Keratinocyte (primary cell): ENCODE data around the gene UXS1. TPM values are rescaled to one million over a fixed set of nuclear protein-coding genes. Genes with fewer than 3 reads are reported as not detected.

Experiments used
- DNase-seq: peaks from one replicate; pipeline ENCODE4 v3.0.0-alpha.2; 2011; ENCODE audit warnings: low read depth, missing footprints, low spot score
- FAIRE-seq: peaks from 2 replicates; lab custom pipeline; 2011; peaks lifted over from hg19 to GRCh38; lab: Jason Lieb, UNC
- H2AFZ ChIP-seq: 2 replicates; pipeline ENCODE4 v1.6.0; 2012; ENCODE audit warnings: low read length, control low read depth, inconsistent platforms; ENCODE audit not compliant: control insufficient read depth
- H3K27ac ChIP-seq: 2 replicates; pipeline ENCODE4 v1.5.1; 2011; ENCODE audit warnings: low read length; ENCODE audit not compliant: control insufficient read depth, insufficient read depth
- H3K27me3 ChIP-seq: 3 replicates; pipeline ENCODE4 v1.6.0; 2011; ENCODE audit warnings: low read length; ENCODE audit not compliant: control insufficient read depth, insufficient read depth; ENCODE audit errors: extremely low read depth
- H3K36me3 ChIP-seq, 2 experiments: 2 replicates in 1 of 2; 3 replicates in 1 of 2; pipeline ENCODE4 v1.5.1; 2011; ENCODE audit warnings: low read length in 2 of 2, mild to moderate bottlenecking in 1 of 2; ENCODE audit not compliant: control insufficient read depth in 2 of 2, insufficient read depth in 2 of 2; ENCODE audit errors: extremely low read depth in 1 of 2
- H3K4me1 ChIP-seq: 3 replicates; pipeline ENCODE4 v1.5.1; 2011; ENCODE audit warnings: low read length; ENCODE audit not compliant: control insufficient read depth, insufficient read depth; ENCODE audit errors: extremely low read depth
- H3K4me2 ChIP-seq: 3 replicates; pipeline ENCODE4 v1.6.0; 2011; ENCODE audit warnings: low read depth, low read length; ENCODE audit not compliant: control insufficient read depth, insufficient read depth; ENCODE audit errors: extremely low read depth
- H3K4me3 ChIP-seq, 3 experiments: fragments of 200-600 bp in 1 of 3; sonication (generic) in 1 of 3; 2 replicates in 2 of 3; 3 replicates in 1 of 3; pipeline ENCODE4 v1.5.1; 2011 to 2016; ENCODE audit warnings: low read length in 3 of 3, mild to moderate bottlenecking in 3 of 3, control low read depth in 2 of 3, inconsistent platforms in 1 of 3, low read depth in 1 of 3, mixed read lengths in 1 of 3, mixed run types in 1 of 3, moderate library complexity in 1 of 3; ENCODE audit not compliant: control insufficient read depth in 2 of 3, insufficient read depth in 2 of 3; ENCODE audit errors: extremely low read depth in 1 of 3
- H3K79me2 ChIP-seq: 2 replicates; pipeline ENCODE4 v1.6.0; 2012; ENCODE audit warnings: low read length; ENCODE audit not compliant: control insufficient read depth, insufficient read depth
- H3K9ac ChIP-seq: 3 replicates; pipeline ENCODE4 v1.6.0; 2011; ENCODE audit warnings: low read length; ENCODE audit not compliant: control insufficient read depth, insufficient read depth; ENCODE audit errors: extremely low read depth
- H3K9me1 ChIP-seq: 3 replicates; pipeline ENCODE4 v1.6.0; 2011; ENCODE audit warnings: low read length; ENCODE audit not compliant: control insufficient read depth, insufficient read depth; ENCODE audit errors: extremely low read depth
- H3K9me3 ChIP-seq: 2 replicates; pipeline ENCODE4 v1.5.1; 2012; ENCODE audit warnings: low read depth, low read length; ENCODE audit not compliant: control insufficient read depth
- H4K20me1 ChIP-seq: 3 replicates; pipeline ENCODE4 v1.6.0; 2011; ENCODE audit warnings: low read length; ENCODE audit not compliant: control insufficient read depth, insufficient read depth; ENCODE audit errors: extremely low read depth
- EZH2 ChIP-seq: IDR thresholded peaks from one replicate; pipeline ENCODE4 v1.6.1; 2012; ENCODE audit warnings: inconsistent platforms, mild to moderate bottlenecking, low read length, moderate library complexity
- dilution Hi-C: fragments of 300-500 bp; cut with MboI; formaldehyde crosslinking; loops from one replicate; pipeline ENCODE4 v1.7.0; 2020; ENCODE audit warnings: low sequenced_read_pairs; ENCODE audit not compliant: extremely low pct_ligation_motif_present
- polyA plus RNA-seq, 5 experiments: library from polyadenylated mRNA; depleted of rRNA in 3 of 5; stranded (reverse) in 3 of 5; stranded (forward) in 1 of 5; unstranded in 1 of 5; fragments of >200 nt; gene quantifications; 1 replicate in 1 of 5; 2 replicates in 3 of 5; 3 replicates in 1 of 5; pipeline versions ENCODE4 v1.2.1 to v1.2.3, GENCODE V29; 2011 to 2012; ENCODE audit warnings: missing spikeins in 2 of 5, low read depth in 1 of 5, low replicate concordance in 1 of 5
- TF ChIP-seq, protein P1 (sequence below), 3 experiments: IDR thresholded peaks in 1 of 3; conservative IDR thresholded peaks in 1 of 3; optimal IDR thresholded peaks in 1 of 3; 2 replicates in 2 of 3; 3 replicates in 1 of 3; pipeline versions ENCODE3 to v1.5.1; 2011; ENCODE audit warnings: low read length in 3 of 3, mild to moderate bottlenecking in 3 of 3, moderate library complexity in 2 of 3, control low read depth in 1 of 3, inconsistent platforms in 1 of 3; ENCODE audit not compliant: insufficient read depth in 2 of 3; ENCODE audit errors: extremely low read depth in 1 of 3

UXS1 gene
- polyA plus RNA-seq, 1 donor (not counting 4 experiments of a cell fraction or from before 2014, with no cell fraction given), result 43.5 TPM

DNA sequence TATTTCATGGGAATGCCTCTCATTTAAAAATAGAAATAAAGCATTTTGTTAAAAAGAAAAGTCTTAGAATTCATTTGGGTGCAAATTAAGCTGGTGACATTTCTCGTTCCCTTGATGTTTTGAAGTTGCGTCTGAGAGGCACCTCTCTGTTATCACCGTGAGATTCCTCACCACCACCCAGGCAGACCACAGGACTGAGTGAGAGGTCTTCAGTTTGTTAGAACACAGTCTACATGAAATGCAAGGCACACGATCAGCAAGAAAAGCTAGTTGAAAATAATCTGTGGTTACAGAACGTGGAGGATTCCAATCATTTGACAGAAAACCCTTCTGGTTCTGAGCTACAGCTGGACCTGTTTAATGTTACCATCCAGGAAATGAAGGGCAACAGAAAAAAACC is 116.0 kb downstream of the UXS1 start:
- Histone ChIP-seq H3K79me2 (no peaks in the 10 kb centered on the region), H3K27ac (no peak overlapping the region), H3K27me3 (no peaks in the 10 kb centered on the region), H3K4me3 (no peak overlapping the region), H4K20me1 (no peaks in the 10 kb centered on the region), H2AFZ (no peak overlapping the region), H3K9me1 (no peaks in the 10 kb centered on the region), H3K4me1 (no peaks in the 10 kb centered on the region), H3K36me3 (no peaks in the 10 kb centered on the region), H3K9me3 (no peaks in the 10 kb centered on the region), H3K4me2 (no peak overlapping the region), H3K9ac (no peak overlapping the region)
- TF ChIP-seq, protein P1, sequence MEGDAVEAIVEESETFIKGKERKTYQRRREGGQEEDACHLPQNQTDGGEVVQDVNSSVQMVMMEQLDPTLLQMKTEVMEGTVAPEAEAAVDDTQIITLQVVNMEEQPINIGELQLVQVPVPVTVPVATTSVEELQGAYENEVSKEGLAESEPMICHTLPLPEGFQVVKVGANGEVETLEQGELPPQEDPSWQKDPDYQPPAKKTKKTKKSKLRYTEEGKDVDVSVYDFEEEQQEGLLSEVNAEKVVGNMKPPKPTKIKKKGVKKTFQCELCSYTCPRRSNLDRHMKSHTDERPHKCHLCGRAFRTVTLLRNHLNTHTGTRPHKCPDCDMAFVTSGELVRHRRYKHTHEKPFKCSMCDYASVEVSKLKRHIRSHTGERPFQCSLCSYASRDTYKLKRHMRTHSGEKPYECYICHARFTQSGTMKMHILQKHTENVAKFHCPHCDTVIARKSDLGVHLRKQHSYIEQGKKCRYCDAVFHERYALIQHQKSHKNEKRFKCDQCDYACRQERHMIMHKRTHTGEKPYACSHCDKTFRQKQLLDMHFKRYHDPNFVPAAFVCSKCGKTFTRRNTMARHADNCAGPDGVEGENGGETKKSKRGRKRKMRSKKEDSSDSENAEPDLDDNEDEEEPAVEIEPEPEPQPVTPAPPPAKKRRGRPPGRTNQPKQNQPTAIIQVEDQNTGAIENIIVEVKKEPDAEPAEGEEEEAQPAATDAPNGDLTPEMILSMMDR (optimal IDR thresholded peaks at IDR 0.05 in 1 of 3, IDR thresholded peaks at IDR 0.05 in 1 of 3, conservative IDR thresholded peaks at IDR 0.05 in 1 of 3; ENCODE audit: extremely low read depth in 1 of 3, insufficient read depth in 2 of 3, low read length in 3 of 3), result no peak
- no peak for TF ChIP-seq EZH2
- dilution Hi-C loops, result no loop called here
- no peak for DNase-seq
- FAIRE-seq, result no peak

DNA sequence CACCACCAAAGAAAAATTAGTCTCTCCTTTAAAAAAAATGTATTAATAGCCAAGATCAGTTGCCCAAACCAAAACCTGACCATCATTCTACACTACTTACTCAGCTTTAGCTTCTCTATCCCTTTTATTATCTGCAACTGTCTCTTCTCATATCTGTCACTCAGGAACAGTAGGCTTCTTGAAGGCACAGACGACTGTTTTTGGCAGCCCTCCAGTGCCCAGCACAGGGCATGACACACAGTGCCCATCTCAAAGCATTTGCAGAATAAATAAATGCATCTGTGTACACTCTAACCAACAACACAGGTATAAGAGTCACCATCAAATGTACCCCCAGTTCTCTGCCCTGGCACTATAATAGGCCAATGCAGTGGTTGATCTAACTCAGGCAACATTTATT is 117.2 kb downstream of the UXS1 start:
- no peaks in the 10 kb centered on the region for H4K20me1 ChIP-seq

More for the DNA sequence above, 117.2 kb downstream of the UXS1 start:
- dilution Hi-C loops, result no loop called here
- H3K4me2 ChIP-seq, result no peak overlapping the region
- H3K27ac ChIP-seq, result no peak overlapping the region
- no peak overlapping the region for H2AFZ ChIP-seq
- no peaks in the 10 kb centered on the region for H3K9me1 ChIP-seq
- no peaks in the 10 kb centered on the region for H3K4me1 ChIP-seq
- FAIRE-seq (no peak), DNase-seq (no peak)
- H3K36me3 ChIP-seq, result no peaks in the 10 kb centered on the region
- no peaks in the 10 kb centered on the region for H3K79me2 ChIP-seq
- no peak overlapping the region for H3K9ac ChIP-seq
- no peak overlapping the region for H3K4me3 ChIP-seq
- TF ChIP-seq EZH2, result no peak
- TF ChIP-seq, protein P1 (optimal IDR thresholded peaks at IDR 0.05 in 1 of 3, IDR thresholded peaks at IDR 0.05 in 1 of 3, conservative IDR thresholded peaks at IDR 0.05 in 1 of 3; ENCODE audit: extremely low read depth in 1 of 3, insufficient read depth in 2 of 3, low read length in 3 of 3), result no peak
- no peaks in the 10 kb centered on the region for H3K9me3 ChIP-seq
- H3K27me3 ChIP-seq, result no peaks in the 10 kb centered on the region
